Measurements from ENCODE around the gene PTGS2. TPM values are rescaled to one million over a fixed set of nuclear protein-coding genes. Genes with fewer than 3 reads are reported as not detected.

The PTGS2 gene
- total and polyA plus RNA-seq, 2 of the 8 experiments (the other 6 are each of a cell fraction or from before 2014, with no cell fraction given): 0.29 to 0.35 TPM

GRCh38 chr1:186659890-186660341 lies 20.3 kb downstream of the PTGS2 start:
- Histone ChIP-seq H2BK12ac (ENCODE audit: low read depth, low read length) (no peak overlapping the region), H3K56ac (replicated peaks; ENCODE audit: insufficient read length, low read depth, low read length) (no peak overlapping the region), H3K18ac (ENCODE audit: extremely low read depth, low read length) (no peak overlapping the region), H2AFZ (ENCODE audit: low read length) (no peak overlapping the region), H2BK120ac (replicated peaks; ENCODE audit: low read depth, low read length) (no peak overlapping the region), H4K91ac (replicated peaks; ENCODE audit: insufficient read length, low read length) (no peak overlapping the region), H2BK15ac (ENCODE audit: low read length) (no peak overlapping the region), H3K79me2 (ENCODE audit: control insufficient read depth in 1 of 2, insufficient read depth in 2 of 2, low read length in 2 of 2) (no peaks in the 10 kb centered on the region), H3K27me3 (replicated peaks in 1 of 4; ENCODE audit: control insufficient read depth in 3 of 4, extremely low read depth in 1 of 4, insufficient read depth in 3 of 4, low read length in 3 of 4) (no peaks in the 10 kb centered on the region), H4K5ac (ENCODE audit: insufficient read length, low read depth, low read length) (no peak overlapping the region), H3K79me1 (ENCODE audit: low read depth, low read length) (no peaks in the 10 kb centered on the region), H3K9me3 (ENCODE audit: insufficient read depth in 2 of 2, low read depth in 1 of 2, low read length in 1 of 2) (no peaks in the 10 kb centered on the region), H3K4me3 (ENCODE audit: extremely low read depth in 1 of 4, insufficient read depth in 2 of 4, low read depth in 3 of 4, low read length in 4 of 4) (no peak overlapping the region), H3K23me2 (ENCODE audit: low read depth, low read length) (no peaks in the 10 kb centered on the region; the same call in 1 of the 2 replicates), H3K27ac (ENCODE audit: low read depth, low read length) (no peak overlapping the region), H2BK5ac (ENCODE audit: low read depth, low read length) (no peak overlapping the region), H4K20me1 (replicated peaks in 1 of 2; ENCODE audit: control insufficient read depth in 1 of 2, insufficient read depth in 2 of 2, low read length in 2 of 2) (no peaks in the 10 kb centered on the region), H3K14ac (ENCODE audit: insufficient read length) (no peak overlapping the region), H3K23ac (ENCODE audit: insufficient read length) (no peak overlapping the region), H2AK5ac (ENCODE audit: low read depth, low read length) (no peak overlapping the region), H3K36me3 (ENCODE audit: control insufficient read depth in 2 of 4, insufficient read depth in 4 of 4, low read length in 3 of 4) (no peaks in the 10 kb centered on the region), H4K8ac (ENCODE audit: extremely low read depth, insufficient read depth, low read length) (no peak overlapping the region), H3K4ac (replicated peaks; ENCODE audit: insufficient read length, low read depth, low read length) (no peak overlapping the region), H2BK20ac (ENCODE audit: low read length) (no peak overlapping the region), H3K4me2 (ENCODE audit: insufficient read depth in 1 of 2, low read depth in 2 of 2, low read length in 2 of 2) (no peak overlapping the region), H3K4me1 (replicated peaks in 1 of 4; ENCODE audit: control insufficient read depth in 3 of 4, insufficient read depth in 4 of 4, low read length in 3 of 4) (no peaks in the 10 kb centered on the region), H3K9ac (replicated peaks in 1 of 4; ENCODE audit: extremely low read depth in 1 of 4, low read depth in 3 of 4, low read length in 3 of 4) (no peak overlapping the region)
- POLR2A ChIA-PET (ENCODE audit: partially characterized antibody): no interaction called here
- CTCF ChIA-PET (ENCODE audit: partially characterized antibody): interaction anchor here (1.5 kb wide), 1 partner anchor 11 kb away, joined by 3 read pairs; no protein-coding TSS in a partner anchor
- DNase-seq (ENCODE audit: low read depth in 1 of 2, low spot score in 2 of 2): no peak
- FAIRE-seq: no peak
- no peak for TF ChIP-seq EZH2 (IDR thresholded peaks at IDR 0.05; ENCODE audit: low read depth, low read length, severe bottlenecking)
- no peak for TF ChIP-seq JUN (IDR thresholded peaks at IDR 0.05; ENCODE audit: low read depth, low read length)
- TF ChIP-seq FOSL1 (IDR thresholded peaks at IDR 0.05; ENCODE audit: insufficient read depth, low read depth, low read length): no peak
- TF ChIP-seq POU5F1 (IDR thresholded peaks at IDR 0.05; ENCODE audit: low read depth, low read length): no peak
- TF ChIP-seq YY1 (IDR thresholded peaks at IDR 0.05; ENCODE audit: low read depth, low read length): no peak
- no peak for TF ChIP-seq SP1 (IDR thresholded peaks at IDR 0.05; ENCODE audit: low read depth, low read length)
- no peak for TF ChIP-seq SIX5 (IDR thresholded peaks at IDR 0.05; ENCODE audit: low read depth, low read length)
- TF ChIP-seq, protein P1, sequence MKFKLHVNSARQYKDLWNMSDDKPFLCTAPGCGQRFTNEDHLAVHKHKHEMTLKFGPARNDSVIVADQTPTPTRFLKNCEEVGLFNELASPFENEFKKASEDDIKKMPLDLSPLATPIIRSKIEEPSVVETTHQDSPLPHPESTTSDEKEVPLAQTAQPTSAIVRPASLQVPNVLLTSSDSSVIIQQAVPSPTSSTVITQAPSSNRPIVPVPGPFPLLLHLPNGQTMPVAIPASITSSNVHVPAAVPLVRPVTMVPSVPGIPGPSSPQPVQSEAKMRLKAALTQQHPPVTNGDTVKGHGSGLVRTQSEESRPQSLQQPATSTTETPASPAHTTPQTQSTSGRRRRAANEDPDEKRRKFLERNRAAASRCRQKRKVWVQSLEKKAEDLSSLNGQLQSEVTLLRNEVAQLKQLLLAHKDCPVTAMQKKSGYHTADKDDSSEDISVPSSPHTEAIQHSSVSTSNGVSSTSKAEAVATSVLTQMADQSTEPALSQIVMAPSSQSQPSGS (IDR thresholded peaks at IDR 0.05; ENCODE audit: low read length): no peak
- TF ChIP-seq ATF3 (IDR thresholded peaks at IDR 0.05; ENCODE audit: insufficient read depth, low read depth, low read length): no peak
- no peak for TF ChIP-seq RFX5 (IDR thresholded peaks at IDR 0.05; ENCODE audit: borderline replicate concordance, low read depth, low read length)
